ENCODE data around the gene RELN.

Gene RELN

GRCh38 chr7:103777440-103777839, 212.0 kb downstream of the RELN start:
- no peak for DNase-seq

GRCh38 chr7:103773726-103774125, 215.7 kb downstream of the RELN start:
- DNase-seq: no peak

- no peak for DNase-seq
These were observed 217.2 kb downstream of the RELN start for GRCh38 chr7:103772171-103772773.

- DNase-seq: no peak
These were observed 218.2 kb downstream of the RELN start for GRCh38 chr7:103771294-103771693.

GRCh38 chr7:103766660-103767059, 222.8 kb downstream of the RELN start:
- no peak for DNase-seq

- DNase-seq: no peak
These were observed 223.6 kb downstream of the RELN start for GRCh38 chr7:103765901-103766300.

- DNase-seq: no peak
These were observed 224.6 kb downstream of the RELN start for GRCh38 chr7:103764901-103765300.

- no peak for DNase-seq
These were observed 226.6 kb downstream of the RELN start for GRCh38 chr7:103762877-103763276.

GRCh38 chr7:103762065-103762760, 227.2 kb downstream of the RELN start:
- DNase-seq: no peak

- DNase-seq: no peak
These were observed 236.5 kb downstream of the RELN start for GRCh38 chr7:103752995-103753394.

- DNase-seq: no peak
These were observed 238.1 kb downstream of the RELN start for GRCh38 chr7:103751311-103751880.

GRCh38 chr7:103748680-103749079, 240.8 kb downstream of the RELN start:
- no peak for DNase-seq

- DNase-seq: no peak
These were observed 254.1 kb downstream of the RELN start for GRCh38 chr7:103735377-103735776.

- no peak for DNase-seq
These were observed 258.3 kb downstream of the RELN start for GRCh38 chr7:103731169-103731568.

- no peak for DNase-seq
These were observed 260.4 kb downstream of the RELN start for GRCh38 chr7:103729026-103729425.

GRCh38 chr7:103727982-103728610, 261.4 kb downstream of the RELN start:
- no peak for DNase-seq

GRCh38 chr7:103719070-103719469, 270.4 kb downstream of the RELN start:
- DNase-seq: no peak

GRCh38 chr7:103718482-103719061, 270.9 kb downstream of the RELN start:
- no peak for DNase-seq

- no peak for DNase-seq
These were observed 271.9 kb downstream of the RELN start for GRCh38 chr7:103717574-103717973.

- no peak for DNase-seq
These were observed 273.9 kb downstream of the RELN start for GRCh38 chr7:103715376-103716120.

GRCh38 chr7:103714376-103714927, 275.0 kb downstream of the RELN start:
- no peak for DNase-seq

GRCh38 chr7:103712991-103713778, 276.3 kb downstream of the RELN start:
- no peak for DNase-seq

Measured in NCI-H1436 (cell line).